Esophagus muscularis mucosa (tissue), 4 donors: ENCODE results near the gene PGLYRP3. TPM values are rescaled to one million over a fixed set of nuclear protein-coding genes. Genes with fewer than 3 reads are reported as not detected.
A peak's percentile ranks its signal among the peaks of the same experiment; 100 is the strongest.
"Not testable (repeated sequence)": the region's sequence is repeated elsewhere in the genome, so short reads cannot be mapped to it uniquely, and the experiment has no call there.

Experiments
- DNase-seq: peaks from one replicate; pipeline ENCODE4 v3.0.0-alpha.2; 2017; ENCODE audit errors: extremely low spot score
- H3K27ac ChIP-seq, 4 donors: fragments of 200-600 bp; sonication (generic); replicated peaks in 1 of 4; 1 replicate in 3 of 4; 2 replicates in 1 of 4; pipeline ENCODE4 v1.5.1; 2016 to 2019; ENCODE audit warnings: mild to moderate bottlenecking in 1 of 4
- H3K27me3 ChIP-seq, 4 donors: fragments of 200-600 bp; sonication (generic); one replicate each; pipeline versions ENCODE4 v1.5.1 to v1.6.0; 2016 to 2019
- H3K36me3 ChIP-seq, 4 donors: fragments of 200-600 bp; sonication (generic); one replicate each; pipeline ENCODE4 v1.5.1; 2016 to 2019
- H3K4me1 ChIP-seq, 4 donors: fragments of 200-600 bp; sonication (generic); one replicate each; pipeline ENCODE4 v1.5.1; 2016 to 2019
- H3K4me3 ChIP-seq, 4 donors: fragments of 200-600 bp; sonication (generic); 1 replicate in 2 of 4; 2 replicates in 2 of 4; pipeline ENCODE4 v1.5.1; 2016 to 2019; ENCODE audit warnings: mild to moderate bottlenecking in 4 of 4, moderate library complexity in 1 of 4
- H3K9me3 ChIP-seq, 4 donors: fragments of 200-600 bp; sonication (generic); 1 replicate in 3 of 4; 2 replicates in 1 of 4; pipeline ENCODE4 v1.5.1; 2016 to 2019
- EP300 ChIP-seq: sonication (generic); formaldehyde crosslinking; IDR thresholded peaks from one replicate; pipeline ENCODE4 v1.6.1; 2017; ENCODE audit warnings: antibody characterized with exemption
- POLR2A ChIP-seq: fragments of 450-650 bp; IDR thresholded peaks from one replicate; pipeline ENCODE4 v1.6.1; 2017; ENCODE audit warnings: antibody characterized with exemption, moderate library complexity, mild to moderate bottlenecking, low read depth
- POLR2AphosphoS5 ChIP-seq, 2 donors: sonication (generic); formaldehyde crosslinking; IDR thresholded peaks; one replicate each; pipeline ENCODE4 v1.6.1; 2017; ENCODE audit warnings: antibody characterized with exemption in 2 of 2
- WGBS: methylation state at CpG from one replicate; pipeline ENCODE4 v1.1.5; 2018; 5-methylcytosine and 5-hydroxymethylcytosine counted together
- intact Hi-C: fragments of 100-400 bp; cut with DNase I; formaldehyde crosslinking; loops from one replicate; pipeline ENCODE4 v1.15.1; 2023
- total RNA-seq, 4 donors: library from RNA; depleted of rRNA; stranded (reverse); fragments of >200 nt; gene quantifications; one replicate each; pipeline versions ENCODE4 v1.1.0 to v1.2.1, GENCODE V29; 2016
- TF ChIP-seq, protein P1 (sequence below), 3 experiments: fragments of 200-600 bp in 2 of 3; fragments of 450-650 bp in 1 of 3; sonication (generic) in 2 of 3; IDR thresholded peaks; one replicate each; pipeline ENCODE4 v1.5.1; 2017 to 2019; ENCODE audit warnings: antibody characterized with exemption in 3 of 3, mild to moderate bottlenecking in 2 of 3, moderate library complexity in 1 of 3

The PGLYRP3 gene
- total RNA-seq, 4 donors from 2014 or later = not detected

DNA sequence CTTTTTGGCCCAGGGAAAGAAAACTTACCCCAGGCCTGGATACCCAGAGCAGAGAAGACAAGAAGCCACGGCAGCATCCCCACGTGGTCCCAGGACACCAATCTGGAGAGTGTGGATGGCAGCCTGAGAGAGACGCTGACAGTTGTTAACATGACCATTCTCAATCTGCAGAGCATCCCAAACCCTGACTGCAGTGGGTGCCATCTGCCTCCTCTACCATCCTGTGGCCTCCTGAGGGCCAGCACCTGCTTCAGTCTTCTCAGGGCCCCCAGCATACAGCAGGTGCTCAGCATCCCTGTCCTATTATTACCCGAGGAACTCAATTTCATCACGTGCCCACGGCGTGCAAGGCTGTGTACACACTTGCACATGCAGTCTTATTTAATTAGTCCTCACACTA lies 35.1 kb upstream of the PGLYRP3 start:
- Histone ChIP-seq H3K36me3 (no peaks in the 10 kb centered on the region), H3K4me3 (no peak overlapping the region), H3K9me3 (no peaks in the 10 kb centered on the region), H3K27ac (no peak overlapping the region), H3K27me3 (peaks cover 0 to 82% (median 4%) of the 10 kb centered on the region in 4 donors), H3K4me1 (no peaks in the 10 kb centered on the region)
- TF ChIP-seq, protein P1, sequence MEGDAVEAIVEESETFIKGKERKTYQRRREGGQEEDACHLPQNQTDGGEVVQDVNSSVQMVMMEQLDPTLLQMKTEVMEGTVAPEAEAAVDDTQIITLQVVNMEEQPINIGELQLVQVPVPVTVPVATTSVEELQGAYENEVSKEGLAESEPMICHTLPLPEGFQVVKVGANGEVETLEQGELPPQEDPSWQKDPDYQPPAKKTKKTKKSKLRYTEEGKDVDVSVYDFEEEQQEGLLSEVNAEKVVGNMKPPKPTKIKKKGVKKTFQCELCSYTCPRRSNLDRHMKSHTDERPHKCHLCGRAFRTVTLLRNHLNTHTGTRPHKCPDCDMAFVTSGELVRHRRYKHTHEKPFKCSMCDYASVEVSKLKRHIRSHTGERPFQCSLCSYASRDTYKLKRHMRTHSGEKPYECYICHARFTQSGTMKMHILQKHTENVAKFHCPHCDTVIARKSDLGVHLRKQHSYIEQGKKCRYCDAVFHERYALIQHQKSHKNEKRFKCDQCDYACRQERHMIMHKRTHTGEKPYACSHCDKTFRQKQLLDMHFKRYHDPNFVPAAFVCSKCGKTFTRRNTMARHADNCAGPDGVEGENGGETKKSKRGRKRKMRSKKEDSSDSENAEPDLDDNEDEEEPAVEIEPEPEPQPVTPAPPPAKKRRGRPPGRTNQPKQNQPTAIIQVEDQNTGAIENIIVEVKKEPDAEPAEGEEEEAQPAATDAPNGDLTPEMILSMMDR (IDR thresholded peaks at IDR 0.05) = no peak
- TF ChIP-seq POLR2AphosphoS5 (IDR thresholded peaks at IDR 0.05) = no peak
- no peak for TF ChIP-seq EP300
- no peak for TF ChIP-seq POLR2A
- intact Hi-C loops = no loop called here
- peak; percentile 87 for DNase-seq
- WGBS = 60% methylated on average over 5 of the region's 7 CpGs

DNA sequence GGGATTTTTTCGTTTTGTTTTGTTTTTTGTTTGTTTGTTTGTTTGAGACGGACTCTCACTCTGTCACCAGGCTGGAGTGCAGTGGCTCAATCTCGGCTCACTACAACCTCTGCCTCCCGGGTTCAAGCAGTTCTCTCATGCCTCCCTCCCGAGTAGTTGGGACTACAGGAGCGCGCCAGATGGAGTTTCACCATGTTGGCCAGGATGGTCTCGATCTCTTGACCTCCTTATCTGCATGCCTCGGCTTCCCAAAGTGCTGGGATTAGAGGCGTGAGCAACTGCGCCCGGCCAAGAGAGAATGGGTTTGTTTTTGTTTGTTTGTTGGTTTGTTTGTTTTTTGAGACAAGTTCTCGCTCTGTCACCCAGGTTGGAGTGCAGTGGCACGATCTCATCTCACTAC lies 34.3 kb upstream of the PGLYRP3 start:
- H3K9me3 ChIP-seq, H3K27ac ChIP-seq, H3K4me3 ChIP-seq, H3K4me1 ChIP-seq, H3K36me3 ChIP-seq, intact Hi-C loops: not testable (repeated sequence)
- peaks cover 0 to 76% (median 4%) of the 10 kb centered on the region in 4 donors for H3K27me3 ChIP-seq
- peak; percentile 80 for DNase-seq
- WGBS = 63% methylated on average over 14 of the region's 14 CpGs

DNA sequence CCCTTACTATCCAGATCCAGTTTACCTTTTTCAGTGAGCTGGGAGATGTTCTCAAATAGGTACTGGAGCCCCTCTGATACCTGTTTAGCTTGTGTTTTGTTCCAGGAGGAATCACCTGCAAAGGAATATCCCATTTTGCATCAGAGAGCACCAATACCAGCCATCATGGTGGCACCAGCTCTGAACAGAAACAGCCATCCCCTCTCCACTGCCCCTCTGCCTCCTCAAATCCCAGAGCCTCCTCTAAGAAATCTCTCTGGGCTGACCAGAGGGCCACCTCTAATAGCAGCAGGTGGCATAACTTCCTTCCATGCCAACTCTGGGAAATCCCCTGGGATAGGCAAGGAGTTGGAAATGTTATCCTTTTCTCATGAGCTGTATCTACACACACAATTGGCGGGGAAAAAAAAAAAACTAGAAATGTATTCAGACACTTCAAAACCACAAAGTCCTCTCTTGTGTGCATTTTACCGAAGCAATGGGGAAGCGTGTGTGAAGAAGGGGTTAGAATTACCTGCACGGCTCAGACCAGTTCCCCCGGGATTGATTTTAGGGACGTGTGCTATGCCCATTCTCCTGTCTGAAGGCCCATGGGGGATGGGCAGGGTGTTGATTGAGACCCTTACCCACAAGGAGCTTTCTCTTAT lies 33.4 kb upstream of the PGLYRP3 start:
- WGBS = 69% methylated on average over 6 of the region's 6 CpGs
- no peak overlapping the region for H3K4me3 ChIP-seq
- H3K27me3 ChIP-seq = peaks cover 0 to 72% (median 4%) of the 10 kb centered on the region in 4 donors
- no peak overlapping the region for H3K27ac ChIP-seq
- DNase-seq = no peak
- intact Hi-C loops = no loop called here
- H3K4me1 ChIP-seq = no peaks in the 10 kb centered on the region
- H3K9me3 ChIP-seq = no peaks in the 10 kb centered on the region
- TF ChIP-seq POLR2AphosphoS5 (IDR thresholded peaks at IDR 0.05) (no peak), EP300 (no peak), POLR2A (no peak)
- TF ChIP-seq, protein P1 (IDR thresholded peaks at IDR 0.05) = no peak
- H3K36me3 ChIP-seq = no peaks in the 10 kb centered on the region

DNA sequence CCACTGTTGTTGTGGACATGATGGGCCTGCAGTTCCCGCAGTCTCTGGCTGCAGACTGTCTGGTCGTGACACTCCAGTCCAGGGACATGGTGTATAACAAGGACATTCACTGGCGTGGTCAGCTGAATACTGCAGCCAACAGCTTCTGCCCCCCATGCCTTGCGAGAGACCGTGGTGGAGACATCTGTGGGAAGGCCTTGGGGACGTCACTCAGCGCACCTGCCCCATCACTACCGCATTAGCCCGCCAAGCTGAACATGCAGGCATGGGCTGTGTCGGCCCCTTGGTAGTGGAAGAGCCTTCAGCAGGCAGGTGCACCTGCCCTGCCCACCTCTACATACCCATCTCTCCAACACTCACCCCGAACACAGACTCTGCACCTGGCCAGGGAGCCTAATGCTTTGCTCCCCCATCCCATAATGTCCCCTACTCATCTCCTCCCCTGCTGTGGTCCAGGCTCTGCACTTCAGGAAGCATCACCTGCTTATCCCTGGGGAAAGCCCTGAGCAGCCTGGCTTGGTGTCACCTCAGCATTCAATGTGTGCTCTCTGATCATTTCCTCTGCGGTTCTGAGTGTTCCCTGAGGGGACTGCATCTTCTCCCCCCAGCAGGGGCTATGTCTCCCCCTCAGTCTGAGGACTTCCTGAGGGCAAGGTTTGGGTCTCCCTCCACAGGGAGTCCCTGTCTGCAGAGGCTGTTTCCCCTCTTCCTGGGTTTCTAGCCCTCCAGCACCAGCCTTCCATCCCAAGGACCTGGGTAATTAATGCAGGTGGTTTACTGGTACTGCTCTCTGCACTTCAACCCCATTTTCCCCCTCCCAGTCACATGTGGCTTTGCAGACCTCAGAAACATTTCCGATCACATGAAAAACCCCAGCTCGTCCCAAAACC lies 32.7 kb upstream of the PGLYRP3 start:
- intact Hi-C loops = no loop called here
- Histone ChIP-seq H3K27me3 (peaks cover 0 to 76% (median 4%) of the 10 kb centered on the region in 4 donors), H3K4me3 (no peak overlapping the region), H3K36me3 (no peaks in the 10 kb centered on the region), H3K27ac (no peak overlapping the region), H3K4me1 (no peaks in the 10 kb centered on the region), H3K9me3 (no peaks in the 10 kb centered on the region)
- TF ChIP-seq, protein P1 (IDR thresholded peaks at IDR 0.05) = no peak
- whole genome bisulfite sequencing = 73% methylated on average over 11 of the region's 14 CpGs
- DNase-seq = peak; percentile 75

DNA sequence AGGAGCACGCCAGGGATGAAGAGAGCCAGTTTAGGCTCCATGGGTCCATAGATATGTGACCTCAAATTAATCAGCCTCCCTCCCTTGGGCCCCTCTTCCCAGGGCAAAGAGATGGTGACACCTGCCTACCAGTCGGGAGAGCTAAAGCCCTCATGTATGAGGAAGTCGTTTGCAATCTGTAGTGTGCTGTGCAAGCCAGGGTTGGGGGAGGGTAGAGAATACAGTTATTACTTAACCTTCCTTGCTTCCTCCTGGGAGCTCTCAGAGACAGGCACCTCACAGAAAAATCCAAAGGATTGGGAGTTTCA lies 31.9 kb upstream of the PGLYRP3 start:
- no peak for TF ChIP-seq POLR2AphosphoS5 (IDR thresholded peaks at IDR 0.05)
- TF ChIP-seq EP300 = no peak
- TF ChIP-seq POLR2A = no peak
- TF ChIP-seq, protein P1 (IDR thresholded peaks at IDR 0.05) = no peak
- H3K36me3 ChIP-seq = no peaks in the 10 kb centered on the region
- peaks cover 0 to 73% (median 2%) of the 10 kb centered on the region in 4 donors for H3K27me3 ChIP-seq
- H3K4me1 ChIP-seq = no peaks in the 10 kb centered on the region
- no peak overlapping the region for H3K27ac ChIP-seq
- DNase-seq = no peak
- intact Hi-C loops = no loop called here
- no peaks in the 10 kb centered on the region for H3K9me3 ChIP-seq
- H3K4me3 ChIP-seq = no peak overlapping the region
- 33% methylated on average over 3 of the region's 3 CpGs for WGBS
